HG02759 (cell line): ENCODE measurements around the gene ARHGDIG.
"Not testable (repeated sequence)": the region's sequence is repeated elsewhere in the genome, so short reads cannot be mapped to it uniquely, and the experiment has no call there.

Source experiments
- ATAC-seq: cut with Tn5 transposase; IDR thresholded peaks from one replicate; pipeline ENCODE4 v1.9.1; 2021; ENCODE audit warnings: mild to moderate bottlenecking, moderate library complexity; ENCODE audit not compliant: unreplicated experiment

The ARHGDIG gene

DNA sequence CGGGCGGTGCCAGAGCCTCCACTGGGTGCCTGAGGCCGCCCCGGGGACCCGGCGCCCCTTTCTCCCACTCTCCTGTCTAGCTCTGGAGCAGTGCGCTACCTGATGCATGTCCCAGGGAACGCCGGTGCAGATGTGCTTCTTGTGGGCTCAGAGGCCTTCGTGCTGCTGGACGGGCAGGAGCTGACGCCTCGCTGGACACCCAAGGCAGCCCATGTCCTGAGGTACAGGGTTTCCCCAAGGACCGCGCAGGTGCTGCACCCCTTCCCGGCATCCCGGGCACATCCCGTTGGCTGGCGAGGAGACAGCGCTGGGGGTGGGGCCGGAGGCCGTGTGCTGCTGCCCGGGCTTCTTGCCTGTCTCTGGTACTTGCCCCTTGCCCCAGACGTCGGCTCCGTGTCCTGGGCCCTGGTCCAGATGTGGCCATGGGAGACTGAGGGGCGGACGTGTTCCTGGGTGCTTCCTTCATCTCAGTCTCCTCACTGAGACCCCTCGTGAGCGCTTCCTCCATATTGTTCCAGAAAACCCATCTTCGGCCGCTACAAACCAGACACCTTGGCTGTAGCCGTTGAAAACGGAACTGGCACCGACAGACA is 17.1 kb upstream of the ARHGDIG start:
- ATAC-seq: no peak

DNA sequence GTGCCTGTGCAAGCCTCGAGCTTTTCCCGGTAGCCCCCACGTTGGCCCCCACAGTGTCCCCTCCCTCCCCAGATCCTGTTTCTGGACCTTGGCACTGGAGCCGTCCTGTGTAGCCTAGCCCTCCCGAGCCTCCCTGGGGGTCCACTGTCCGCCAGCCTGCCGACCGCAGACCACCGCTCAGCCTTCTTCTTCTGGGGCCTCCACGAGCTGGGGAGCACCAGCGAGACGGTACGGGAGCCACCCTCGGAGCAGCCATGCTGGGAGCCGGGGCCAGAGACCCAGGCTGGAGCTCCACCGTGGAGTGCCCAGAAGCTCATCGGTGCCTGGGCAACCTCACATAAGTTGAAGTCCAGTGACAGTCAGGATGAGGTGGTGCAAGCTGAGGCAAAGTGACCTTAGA is 16.4 kb upstream of the ARHGDIG start:
- no peak for ATAC-seq

DNA sequence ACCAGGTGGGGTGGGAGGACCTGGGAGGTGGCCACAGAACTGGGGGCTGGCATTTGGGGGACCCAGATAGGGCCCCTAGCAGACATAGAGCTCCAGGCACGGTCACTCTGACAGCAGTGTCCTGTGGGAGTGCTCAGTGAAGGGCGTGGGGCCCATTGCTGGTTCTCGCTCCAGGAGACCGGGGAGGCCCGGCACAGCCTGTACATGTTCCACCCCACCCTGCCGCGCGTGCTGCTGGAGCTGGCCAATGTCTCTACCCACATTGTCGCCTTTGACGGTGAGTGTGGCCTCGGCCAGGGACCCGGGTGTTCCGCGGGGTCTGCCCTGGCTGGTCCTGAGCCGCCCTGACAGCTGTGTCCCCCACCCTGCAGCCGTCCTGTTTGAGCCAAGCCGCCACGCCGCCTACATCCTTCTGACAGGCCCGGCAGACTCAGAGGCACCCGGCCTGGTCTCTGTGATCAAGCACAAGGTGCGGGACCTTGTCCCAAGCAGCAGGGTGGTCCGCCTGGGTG is 15.9 kb upstream of the ARHGDIG start:
- no peak for ATAC-seq

DNA sequence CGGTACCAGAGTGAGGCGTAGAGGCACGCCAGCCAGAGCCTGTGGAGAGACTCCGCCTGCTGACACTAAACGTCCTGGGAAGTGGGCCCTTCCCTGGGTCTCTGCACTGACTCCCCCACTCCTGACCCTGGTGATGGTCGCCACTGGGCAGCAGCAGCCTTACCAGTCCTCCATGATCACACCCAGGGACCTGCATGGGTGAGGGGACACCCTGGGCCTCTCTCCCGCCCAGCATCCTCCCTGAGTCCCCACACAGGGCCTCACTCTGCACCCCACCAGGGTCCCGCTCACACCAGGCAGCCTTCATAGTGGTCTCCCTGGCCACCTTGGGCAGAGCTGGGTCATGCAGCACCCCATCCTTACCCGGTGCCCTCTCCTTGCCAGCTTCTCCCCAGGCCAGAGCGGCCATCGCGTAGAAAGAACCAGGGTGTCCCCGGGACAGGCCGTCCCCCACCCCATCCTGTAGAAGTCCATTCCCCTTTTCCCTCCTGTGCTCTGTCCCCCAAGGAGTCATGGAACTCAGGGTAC is 15.3 kb upstream of the ARHGDIG start:
- no peak for ATAC-seq

DNA sequence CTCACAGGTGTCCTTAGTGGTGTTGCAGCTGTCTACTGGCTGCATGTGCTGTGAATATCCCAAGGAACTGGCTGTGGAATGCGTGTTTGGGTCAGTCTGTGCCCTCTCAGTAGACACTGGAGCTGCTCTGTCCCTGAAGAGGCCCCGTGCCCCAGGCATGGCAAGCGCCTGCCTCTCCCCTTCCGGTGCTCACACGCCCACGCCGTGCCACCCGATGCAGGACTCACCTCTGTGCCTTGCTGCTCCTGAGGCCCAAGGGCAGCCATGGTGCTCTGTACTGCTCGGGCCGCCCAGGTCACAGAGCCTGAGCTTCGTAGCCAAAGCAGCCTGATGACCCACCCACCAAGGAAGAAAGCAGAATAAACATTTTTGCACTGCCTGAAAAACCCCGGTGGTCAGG is 14.7 kb upstream of the ARHGDIG start:
- no peak for ATAC-seq

DNA sequence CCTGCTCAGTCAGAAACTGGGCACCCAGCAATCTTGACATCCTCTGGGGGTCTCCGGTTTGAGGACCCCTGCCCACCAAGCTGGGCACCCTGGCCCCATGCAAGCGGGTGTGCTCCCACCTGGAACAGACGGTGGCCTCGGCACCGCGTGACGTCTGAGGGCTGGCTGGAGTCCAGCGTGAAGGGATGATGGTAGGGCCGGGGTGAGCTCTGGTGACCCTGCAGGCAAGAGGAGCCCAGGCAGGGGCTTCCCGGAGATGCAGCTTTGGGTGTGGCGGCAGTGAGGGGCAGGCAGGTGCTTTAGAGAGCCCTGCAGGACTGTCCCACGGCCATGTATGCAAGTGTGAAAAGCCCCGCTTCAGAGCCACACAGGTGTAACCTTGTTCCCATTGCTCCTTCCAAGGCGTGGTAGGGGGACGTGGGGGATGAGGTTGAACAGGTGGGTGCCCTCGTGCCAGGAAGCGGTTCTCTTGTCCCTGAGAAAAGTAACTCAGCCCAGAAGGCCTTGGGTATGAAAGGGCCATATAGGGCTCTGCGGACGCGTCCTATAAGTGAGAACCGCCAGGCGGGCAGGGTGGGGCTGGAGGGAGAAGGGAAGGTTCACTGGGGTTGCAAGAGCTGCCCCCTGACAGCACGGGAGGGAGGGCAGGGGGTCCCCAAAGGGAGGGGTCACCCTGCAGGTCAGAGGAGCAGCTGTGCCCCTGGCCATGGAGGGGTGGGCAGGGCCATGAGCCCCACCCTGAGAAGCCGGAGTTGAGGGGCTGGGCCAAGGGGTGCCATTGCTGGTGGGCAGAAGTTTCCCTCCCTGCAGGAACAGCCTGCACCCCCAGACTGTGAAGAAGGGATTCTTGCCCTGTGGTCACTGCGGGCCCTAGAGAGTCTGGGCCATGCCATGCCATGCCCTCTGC is 13.9 kb upstream of the ARHGDIG start:
- ATAC-seq: no peak

DNA sequence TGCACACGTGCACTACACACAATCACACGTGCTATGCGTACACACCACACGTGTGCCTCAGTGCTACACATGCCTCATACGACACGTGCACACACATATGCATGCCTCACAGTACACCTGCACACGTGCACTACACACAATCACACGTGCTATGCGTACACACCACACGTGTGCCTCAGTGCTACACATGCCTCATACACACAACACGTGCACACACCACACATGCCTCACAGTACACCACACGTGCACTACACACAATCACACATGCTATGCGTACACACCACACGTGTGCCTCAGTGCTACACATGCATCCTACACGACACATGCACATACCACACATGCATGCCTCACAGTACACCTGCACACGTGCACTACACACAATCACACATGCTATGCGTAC is 12.8 kb upstream of the ARHGDIG start:
- ATAC-seq: not testable (repeated sequence)

DNA sequence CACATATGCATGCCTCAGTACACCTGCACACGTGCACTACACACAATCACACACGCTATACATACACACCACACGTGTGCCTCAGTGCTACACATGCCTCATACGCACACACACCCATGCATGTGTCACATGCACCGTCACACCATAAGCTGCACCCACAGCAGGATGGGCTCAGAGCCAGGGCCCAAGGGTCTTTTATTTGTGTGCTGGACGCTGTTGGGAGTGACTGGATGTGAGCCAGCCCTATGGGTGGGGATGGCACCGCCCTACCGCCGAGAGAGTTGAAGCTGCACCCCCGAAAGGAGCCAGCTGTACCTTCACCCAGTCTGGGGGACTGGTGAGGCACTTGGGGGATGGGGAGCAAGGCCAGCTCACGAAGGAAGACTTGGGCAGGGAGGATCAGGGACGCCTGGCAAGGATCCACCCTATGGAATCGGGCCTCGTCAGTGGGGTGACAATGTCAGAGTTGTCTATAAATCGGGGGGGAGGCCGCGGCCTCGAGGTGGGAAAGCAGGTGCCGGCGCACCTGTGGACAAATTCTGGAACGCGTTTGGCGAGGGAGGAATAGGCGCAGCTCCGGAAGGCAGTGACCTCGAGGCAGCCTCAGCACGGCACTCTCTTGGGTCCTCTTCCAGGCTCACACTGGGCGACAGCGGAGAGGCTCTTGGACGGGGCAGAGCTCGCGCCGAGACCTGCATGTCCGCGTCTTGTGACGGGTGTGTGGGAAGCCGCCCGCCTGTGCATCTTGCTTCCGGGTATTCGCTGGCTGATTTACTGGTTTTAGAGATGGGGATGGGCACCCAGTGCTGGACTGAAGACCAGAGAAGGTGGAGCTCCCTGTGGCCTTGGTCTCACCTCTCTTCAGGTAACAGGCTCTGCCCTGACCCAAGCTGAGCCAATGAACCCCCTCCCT is 12.0 kb upstream of the ARHGDIG start:
- ATAC-seq: no peak

DNA sequence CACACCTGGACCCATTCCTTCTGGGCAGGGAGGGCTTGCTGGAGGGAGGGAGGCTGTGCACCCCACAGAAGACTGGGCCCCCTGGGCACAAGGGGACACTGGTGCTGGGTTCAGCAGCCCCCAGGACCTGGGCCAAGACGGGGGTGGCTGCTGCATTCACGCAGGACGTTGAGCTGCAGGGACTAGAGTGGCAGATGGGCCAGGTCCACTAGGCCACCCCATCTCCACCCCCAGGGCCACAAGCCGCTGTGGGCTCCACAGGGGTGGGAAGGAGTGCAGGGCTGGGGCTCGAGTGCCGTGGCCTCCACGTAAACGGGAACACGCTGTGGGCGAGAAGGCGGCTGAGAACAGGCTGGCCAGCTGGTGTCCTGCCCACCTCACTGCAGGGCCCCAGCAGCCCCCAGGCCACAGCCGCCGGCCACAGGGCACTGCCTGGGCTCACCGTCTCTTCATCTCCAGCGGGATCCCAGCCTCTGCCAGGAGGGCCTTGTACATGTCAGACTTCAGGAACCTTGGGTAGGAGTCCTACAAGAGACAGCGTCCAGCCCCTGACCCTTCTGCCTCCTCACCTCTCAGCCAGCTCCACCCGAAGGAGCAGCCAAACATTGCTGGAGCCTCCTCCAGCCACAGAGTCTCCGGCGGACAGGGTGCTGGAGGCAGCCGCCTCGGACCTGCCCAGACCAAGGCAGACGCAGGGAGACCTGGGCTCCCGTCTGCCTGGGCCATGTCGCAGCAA is 11.2 kb upstream of the ARHGDIG start:
- ATAC-seq: no peak

DNA sequence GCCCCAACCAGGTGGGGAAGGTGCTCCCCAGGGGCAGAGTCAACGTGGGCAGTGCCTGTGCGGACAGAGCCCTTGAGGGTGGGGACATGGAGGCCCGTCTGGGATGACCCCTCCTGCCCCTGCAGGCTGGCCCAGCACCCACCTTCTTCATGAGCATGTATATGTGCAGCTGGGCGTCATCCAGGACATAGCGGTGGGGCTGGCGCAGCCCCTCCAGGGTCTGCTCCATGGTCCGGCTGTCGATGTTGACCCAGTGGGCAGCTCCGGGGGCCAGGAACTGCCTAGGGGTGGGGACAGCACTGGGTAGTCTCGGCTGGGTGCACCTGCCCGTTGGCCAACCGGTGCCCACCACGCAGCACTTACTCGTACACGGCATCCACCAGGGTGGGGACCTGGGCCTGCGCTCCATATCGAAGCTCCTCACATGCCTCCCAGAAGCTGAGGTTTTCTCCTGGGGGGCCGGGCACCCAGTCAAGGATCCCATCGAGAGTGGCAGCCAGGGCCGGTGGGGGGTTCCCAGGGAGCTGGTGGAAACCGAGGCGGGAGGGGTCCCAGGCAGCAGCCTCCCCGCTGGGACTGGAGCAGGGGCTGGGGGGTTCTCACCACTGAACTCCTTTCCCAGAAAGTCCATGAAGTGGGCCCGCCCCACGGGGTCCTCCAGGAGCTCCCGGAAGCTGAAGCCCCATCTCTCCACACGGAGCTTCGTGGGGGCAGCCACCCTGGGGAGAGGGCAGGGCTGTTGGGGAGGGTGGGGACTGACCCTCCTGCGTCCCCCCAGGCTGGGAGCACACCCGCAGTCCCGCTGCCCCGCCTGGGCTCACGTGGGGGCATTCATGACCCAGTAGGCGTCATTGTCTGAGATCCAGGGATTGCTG is 9.8 kb upstream of the ARHGDIG start:
- ATAC-seq: no peak

DNA sequence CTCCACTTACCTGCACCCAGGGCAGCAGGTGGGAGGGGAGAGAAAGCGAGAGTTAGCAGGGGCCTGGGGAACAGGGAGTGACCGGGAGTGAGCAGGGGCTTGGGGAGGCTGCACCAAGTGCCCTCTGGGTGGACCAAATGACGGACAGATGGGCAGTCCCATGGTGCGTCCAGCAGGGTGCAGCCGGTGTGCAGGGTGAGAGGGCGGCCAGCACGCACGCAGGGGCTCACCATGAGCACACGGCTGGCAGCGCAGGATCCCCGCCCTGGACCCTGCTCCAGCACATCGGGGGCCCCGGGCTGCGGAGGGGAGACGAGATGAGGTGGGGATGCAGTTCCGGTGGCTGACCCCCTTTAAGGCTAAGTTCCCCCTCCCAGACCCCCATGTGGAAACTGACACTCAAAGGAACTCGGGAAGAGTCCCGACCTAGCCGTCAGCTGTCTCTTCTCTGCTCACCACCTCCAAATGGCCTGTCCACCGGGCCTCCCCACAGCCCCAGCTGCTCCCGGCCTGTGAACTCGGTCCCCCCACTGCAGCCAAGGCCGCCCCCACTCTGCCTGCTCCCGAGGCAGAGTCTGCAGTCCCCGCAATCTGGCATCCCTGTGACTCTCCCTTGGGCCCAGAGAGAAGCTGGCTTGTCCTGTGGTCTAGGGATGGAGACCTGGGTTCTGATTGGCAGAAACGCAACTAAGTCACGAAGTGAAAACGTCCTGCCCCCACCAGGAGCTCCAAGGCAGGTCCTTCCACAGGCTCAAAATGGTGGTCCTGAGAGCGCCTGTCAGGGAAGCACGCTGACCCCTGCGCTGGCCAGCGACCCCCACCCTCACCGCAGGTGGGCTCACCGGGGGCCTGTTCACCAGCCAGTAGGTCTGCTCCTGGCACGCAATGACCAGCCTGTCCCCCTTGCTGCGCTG is 7.5 kb upstream of the ARHGDIG start:
- no peak for ATAC-seq

DNA sequence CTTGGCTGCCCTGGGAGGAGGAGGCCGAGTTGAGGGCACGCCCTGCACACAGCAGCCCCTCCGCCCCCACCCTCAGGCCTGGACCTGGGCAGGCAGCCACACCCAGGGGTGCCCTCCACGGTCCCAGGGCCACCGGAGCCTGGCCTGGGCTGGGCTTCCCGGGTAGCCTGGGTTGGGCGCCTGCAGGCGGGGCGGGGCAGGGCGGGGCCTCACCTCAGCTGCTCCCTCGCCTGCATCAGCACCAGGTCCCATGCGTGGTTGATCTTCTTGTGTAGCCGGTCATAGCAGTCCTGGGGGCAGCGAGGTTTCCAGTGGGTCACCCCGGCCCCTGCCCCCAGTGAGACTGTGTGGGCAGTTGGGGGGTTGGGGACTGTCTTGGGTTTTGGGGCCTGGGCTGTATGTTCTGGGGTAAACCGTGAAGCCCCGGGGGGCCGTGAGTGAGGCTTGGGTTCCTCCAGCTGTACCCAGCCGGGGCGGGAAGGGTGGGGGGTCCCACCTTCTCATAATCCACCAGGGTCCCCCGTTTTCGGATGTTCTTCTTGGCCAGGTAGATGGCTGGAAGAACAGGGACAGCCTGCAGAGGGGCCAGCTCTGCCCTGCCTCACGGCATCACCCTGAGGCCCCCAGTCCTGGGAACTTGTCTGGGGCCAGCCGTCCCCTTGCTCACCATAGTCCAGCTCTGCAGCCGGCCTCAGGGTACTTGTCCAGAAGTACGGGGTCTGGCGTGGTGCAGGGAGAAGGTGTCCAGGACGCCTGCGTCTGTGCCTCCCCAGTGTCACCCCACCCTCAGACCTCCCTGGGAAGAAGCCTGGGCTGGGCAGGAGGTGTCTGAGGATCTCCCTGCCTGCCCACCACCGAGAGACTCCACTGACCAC is 6.6 kb upstream of the ARHGDIG start:
- ATAC-seq: no peak

DNA sequence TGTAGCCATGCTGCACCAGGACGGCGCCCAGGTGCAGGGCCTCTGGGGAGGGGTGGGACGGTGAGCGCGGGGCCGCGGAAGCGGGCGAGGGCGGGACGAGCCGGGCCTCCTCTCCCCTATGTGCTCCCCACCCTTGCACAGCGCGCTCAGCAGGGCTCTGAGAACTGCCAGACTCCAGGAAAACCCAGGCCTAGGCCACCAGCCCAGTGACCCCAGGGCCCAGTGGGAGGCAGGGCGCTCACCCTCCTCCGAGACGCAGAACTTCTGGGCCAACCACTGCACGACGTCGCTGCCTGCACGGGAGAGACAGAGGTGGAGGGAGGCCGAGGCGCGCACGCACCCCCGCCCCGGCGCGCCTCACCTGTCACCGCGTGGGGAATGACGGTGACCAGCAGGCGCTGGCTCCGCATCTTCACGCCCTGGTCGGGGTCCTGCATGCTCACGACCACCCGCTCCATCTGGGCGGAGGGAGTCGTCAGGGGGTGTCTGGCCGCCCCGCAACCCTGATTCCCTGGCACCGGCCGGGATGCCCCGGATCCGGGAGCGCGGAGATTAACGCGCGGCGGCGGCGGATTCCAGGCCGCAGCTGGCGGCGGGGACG is 5.2 kb upstream of the ARHGDIG start:
- no peak for ATAC-seq

DNA sequence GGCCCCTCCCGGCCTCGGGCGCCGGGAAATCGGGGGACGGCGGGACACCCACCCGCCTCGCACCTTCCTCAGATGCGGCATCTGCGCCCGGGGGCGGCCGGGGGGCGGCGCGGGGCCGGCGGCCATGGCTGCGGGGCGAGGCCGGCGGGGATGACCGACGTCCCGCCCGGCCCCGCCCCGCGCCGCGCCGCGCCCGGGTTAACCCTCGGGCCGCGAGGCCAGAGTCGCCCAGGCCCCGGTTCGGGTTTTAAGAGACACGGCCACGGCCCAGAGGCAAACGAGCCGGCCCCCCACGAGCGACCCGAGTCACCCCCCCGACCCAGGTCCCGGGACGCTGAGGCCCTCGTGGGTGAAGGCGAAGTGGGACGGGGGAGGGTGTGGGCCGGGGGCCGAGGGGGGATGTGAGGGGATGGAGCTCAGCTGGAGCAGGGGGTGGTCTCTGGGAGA is 4.6 kb upstream of the ARHGDIG start, which contains the start of gene RGS11:
RGS11 (minus strand) TSS at position 159 of the 447 bp plus-strand sequence; CDS start at position 126, 33 bp downstream.
- ATAC-seq: no peak

DNA sequence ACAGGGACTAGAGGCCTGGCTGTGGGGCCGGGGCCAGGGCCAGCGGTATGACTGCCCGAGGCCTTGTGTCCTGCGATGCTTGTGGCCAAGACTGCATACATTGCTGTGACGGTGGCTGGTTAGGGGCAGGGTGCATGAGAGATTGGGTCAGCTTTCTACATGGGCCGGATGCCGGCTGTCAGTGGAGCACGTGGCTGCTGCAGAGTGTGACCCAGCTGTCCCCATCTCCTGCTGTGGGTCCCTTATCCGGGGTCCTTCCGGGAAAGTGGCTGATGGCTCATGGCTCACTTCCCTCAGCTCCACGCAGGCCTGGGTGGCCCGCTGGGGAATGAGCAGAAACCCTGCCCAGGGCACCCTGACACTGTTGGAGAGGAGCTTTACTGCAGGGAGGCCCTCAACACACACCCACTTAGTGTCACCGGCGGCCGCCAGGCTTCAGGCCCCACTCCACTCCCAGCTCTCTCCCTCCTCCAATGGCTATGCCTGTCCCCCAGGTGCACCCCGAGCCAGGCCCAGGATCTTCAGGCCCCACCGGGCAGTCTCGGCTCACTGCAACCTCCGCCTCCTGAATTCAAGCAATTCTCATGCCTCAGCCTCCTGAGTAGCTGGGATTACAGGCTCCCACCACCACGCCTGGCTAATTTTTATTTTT is 3.8 kb upstream of the ARHGDIG start:
- no peak for ATAC-seq

DNA sequence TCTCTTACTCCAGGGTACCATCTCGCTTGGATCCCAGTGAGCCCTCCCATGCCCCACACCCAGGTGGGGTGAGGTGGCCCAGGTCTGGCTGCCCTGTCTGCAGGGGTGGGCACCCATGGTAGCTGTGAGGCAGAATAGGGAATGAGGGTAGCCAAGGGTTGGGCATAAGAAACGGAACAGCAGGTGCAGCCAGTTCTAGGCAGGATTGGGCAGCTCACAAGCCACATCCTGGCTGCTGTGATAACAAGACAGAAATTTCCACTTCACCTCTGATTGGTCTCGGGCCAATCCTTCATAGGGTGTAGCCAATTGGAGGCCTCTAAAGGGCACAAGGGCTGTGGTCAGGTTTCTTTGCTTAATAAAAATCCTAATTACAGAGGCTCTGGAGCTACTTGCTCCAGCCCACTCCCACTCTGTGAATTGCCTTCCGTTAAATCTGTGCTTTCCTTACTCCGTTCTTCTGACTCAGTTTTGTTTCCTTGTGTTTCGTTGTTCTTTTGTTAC is 1.5 kb upstream of the ARHGDIG start:
- no peak for ATAC-seq
